ENCODE measurements around the gene AKR1C2. TPM values are rescaled to one million over a fixed set of nuclear protein-coding genes. Genes with fewer than 3 reads are reported as not detected.
A peak's percentile ranks its signal among the peaks of the same experiment; 100 is the strongest.

The AKR1C2 gene
- total RNA-seq, 1 experiment from 2014 or later: 0.25 TPM

- no peak overlapping the region for H3K27ac ChIP-seq (ENCODE audit: low read depth, low read length)
These were observed 36.5 kb upstream of the AKR1C2 start for GRCh38 chr10:5040010-5040673.

GRCh38 chr10:5038733-5039132, 35.1 kb upstream of the AKR1C2 start:
- no peaks in the 10 kb centered on the region for H3K27me3 ChIP-seq (ENCODE audit: insufficient read depth, low read length)
- no peaks in the 10 kb centered on the region for H3K9me3 ChIP-seq (ENCODE audit: control insufficient read depth in 1 of 2, insufficient read depth in 1 of 2, low read depth in 1 of 2, low read length in 2 of 2)
- intact Hi-C loops (cut with micrococcal nuclease): no loop called here
- no peak overlapping the region for H2AFZ ChIP-seq (ENCODE audit: low read depth, low read length, poor library complexity, severe bottlenecking)
- ChIA-PET RAD21 (ENCODE audit: low non-redundant PET in 1 of 2, low total read pairs in 2 of 2, uncharacterized antibody in 2 of 2, unreplicated experiment in 2 of 2) (no interaction called here), POLR2A (no interaction called here), CTCF (no interaction called here)
- no peak overlapping the region for H3K4me2 ChIP-seq (ENCODE audit: low read length)
- no peak overlapping the region for H3K27ac ChIP-seq (ENCODE audit: low read depth, low read length)
- no peaks in the 10 kb centered on the region for H3K79me2 ChIP-seq (ENCODE audit: insufficient read depth, low read length)
- H4K20me1 ChIP-seq (ENCODE audit: insufficient read depth): no peaks in the 10 kb centered on the region
- no TSS peak for BruUV-seq (replicated peaks)
- no peak overlapping the region for H3K4me3 ChIP-seq (replicated peaks in 1 of 2; ENCODE audit: low read depth in 1 of 2, low read length in 2 of 2)
- no peak for ATAC-seq
- 0 out of 4 replicates have a peak, but pooled peaks cover 0 to under 1% of the 10 kb centered on the region in 2 experiments for H3K4me1 ChIP-seq (ENCODE audit: control insufficient read depth in 1 of 2, insufficient read depth in 2 of 2, low read length in 2 of 2)
- no peaks in the 10 kb centered on the region for H3K36me3 ChIP-seq (ENCODE audit: control insufficient read depth in 1 of 2, insufficient read depth in 2 of 2, low read length in 2 of 2)
- H3K9ac ChIP-seq (ENCODE audit: low read length): no peak overlapping the region
- DNase-seq (ENCODE audit: low read depth, low spot score): no peak
- no peaks in the 10 kb centered on the region for H3K9me2 ChIP-seq (ENCODE audit: insufficient read depth)
- TF ChIP-seq SP1 (IDR thresholded peaks at IDR 0.05; ENCODE audit: low read depth) (no peak), RAD21 (IDR thresholded peaks at IDR 0.05; ENCODE audit: low read depth) (no peak), SRF (IDR thresholded peaks at IDR 0.05; ENCODE audit: low read depth) (no peak), ATF3 (IDR thresholded peaks at IDR 0.05) (no peak), MAX (IDR thresholded peaks at IDR 0.05) (no peak)

More at GRCh38 chr10:5040010-5040673, 36.5 kb upstream of the AKR1C2 start:
- Histone ChIP-seq H3K9me3 (ENCODE audit: control insufficient read depth in 1 of 2, insufficient read depth in 1 of 2, low read depth in 1 of 2, low read length in 2 of 2) (no peaks in the 10 kb centered on the region), H3K9ac (ENCODE audit: low read length) (no peak overlapping the region), H3K4me2 (ENCODE audit: low read length) (no peak overlapping the region), H3K36me3 (ENCODE audit: control insufficient read depth in 1 of 2, insufficient read depth in 2 of 2, low read length in 2 of 2) (no peaks in the 10 kb centered on the region), H3K27me3 (ENCODE audit: insufficient read depth, low read length) (no peaks in the 10 kb centered on the region), H3K9me2 (ENCODE audit: insufficient read depth) (no peaks in the 10 kb centered on the region), H2AFZ (ENCODE audit: low read depth, low read length, poor library complexity, severe bottlenecking) (no peak overlapping the region), H3K4me1 (ENCODE audit: control insufficient read depth in 1 of 2, insufficient read depth in 2 of 2, low read length in 2 of 2) (no peaks in the 10 kb centered on the region), H4K20me1 (ENCODE audit: insufficient read depth) (no peaks in the 10 kb centered on the region), H3K79me2 (ENCODE audit: insufficient read depth, low read length) (no peaks in the 10 kb centered on the region), H3K4me3 (replicated peaks in 1 of 2; ENCODE audit: low read depth in 1 of 2, low read length in 2 of 2) (no peak overlapping the region)
- 0 out of 6 replicates have a peak, but pooled peaks of 1 of the 3 experiments have one; percentile 6 for TF ChIP-seq CTCF (IDR thresholded peaks at IDR 0.05 in 2 of 3, conservative IDR thresholded peaks at IDR 0.05 in 1 of 3; ENCODE audit: borderline replicate concordance in 1 of 3, insufficient read depth in 1 of 3, low read depth in 2 of 3, low read length in 2 of 3)
- TF ChIP-seq RAD21 (IDR thresholded peaks at IDR 0.05; ENCODE audit: low read depth): peak; percentile 17; the same call in 1 of the 2 replicates
- no peak for TF ChIP-seq YY1 (IDR thresholded peaks at IDR 0.05; ENCODE audit: extremely low read depth, insufficient replicate concordance, low read depth, low read length)
- ChIA-PET RAD21 (ENCODE audit: low non-redundant PET in 1 of 2, low total read pairs in 2 of 2, uncharacterized antibody in 2 of 2, unreplicated experiment in 2 of 2) (no interaction called here), CTCF (no interaction called here), POLR2A (no interaction called here)
- intact Hi-C loops (cut with micrococcal nuclease): no loop called here
- no TSS peak for BruUV-seq (replicated peaks)
- ATAC-seq: no peak
- DNase-seq (ENCODE audit: low read depth, low spot score): no peak

All from HCT116 (cell line).